DND-41 (cell line): ENCODE data around the gene CD1D.

ENCODE experiments used
- ATAC-seq: fragments of 200-7000 bp; cut with Tn5 transposase; 3 replicates; pipeline ENCODE4 v1.9.1; 2021; ENCODE audit warnings: low read depth; ENCODE audit not compliant: insufficient read depth
- DNase-seq: peaks from one replicate; pipeline ENCODE4 v3.0.0-alpha.2; 2020
- H2AFZ ChIP-seq: 2 replicates; pipeline ENCODE4 v1.6.0; 2012; ENCODE audit warnings: low read depth, low read length
- H3K27ac ChIP-seq: 2 replicates; pipeline ENCODE4 v1.5.1; 2012; ENCODE audit warnings: low read length, inconsistent platforms
- H3K27me3 ChIP-seq: fragments of 200-600 bp; sonication (generic); 2 replicates; pipeline ENCODE4 v1.6.0; 2012; ENCODE audit warnings: low read length, mild to moderate bottlenecking, inconsistent platforms; ENCODE audit not compliant: insufficient read depth, poor library complexity
- H3K36me3 ChIP-seq: 2 replicates; pipeline ENCODE4 v1.5.1; 2012; ENCODE audit warnings: low read length, inconsistent platforms; ENCODE audit not compliant: insufficient read depth
- H3K4me1 ChIP-seq: 2 replicates; pipeline ENCODE4 v1.5.1; 2012; ENCODE audit warnings: mild to moderate bottlenecking, low read length; ENCODE audit not compliant: insufficient read depth
- H3K4me2 ChIP-seq: 2 replicates; pipeline ENCODE4 v1.6.0; 2012; ENCODE audit warnings: mild to moderate bottlenecking, moderate library complexity, low read length, inconsistent platforms; ENCODE audit not compliant: insufficient read depth
- H3K4me3 ChIP-seq, 2 experiments: fragments of 200-600 bp in 1 of 2; shearing (Covaris generic) in 1 of 2; 2 replicates each; pipeline ENCODE4 v1.5.1; 2012 to 2016; ENCODE audit warnings: inconsistent platforms in 2 of 2, low read length in 2 of 2, mild to moderate bottlenecking in 2 of 2, low read depth in 1 of 2, moderate library complexity in 1 of 2
- H3K79me2 ChIP-seq: 2 replicates; pipeline ENCODE4 v1.6.0; 2012; ENCODE audit warnings: low read length, inconsistent platforms; ENCODE audit not compliant: insufficient read depth
- H3K9ac ChIP-seq: 2 replicates; pipeline ENCODE4 v1.6.0; 2012; ENCODE audit warnings: low read depth, mild to moderate bottlenecking, inconsistent platforms, low read length, moderate library complexity
- H3K9me3 ChIP-seq: 2 replicates; pipeline ENCODE4 v1.5.1; 2012; ENCODE audit warnings: low read length, moderate library complexity, mild to moderate bottlenecking, inconsistent platforms; ENCODE audit not compliant: insufficient read depth, severe bottlenecking
- H4K20me1 ChIP-seq: 2 replicates; pipeline ENCODE4 v1.6.0; 2012; ENCODE audit warnings: low read length; ENCODE audit not compliant: insufficient read depth
- EZH2 ChIP-seq: IDR thresholded peaks from 3 replicates; pipeline ENCODE4 v1.6.1; 2012; ENCODE audit warnings: borderline replicate concordance, low read depth, mild to moderate bottlenecking, moderate library complexity, low read length, inconsistent platforms; ENCODE audit not compliant: severe bottlenecking
- TF ChIP-seq, protein P1 (sequence below): IDR thresholded peaks from 2 replicates; pipeline ENCODE4 v1.5.1; 2012; ENCODE audit warnings: borderline replicate concordance, low read length, moderate library complexity, mild to moderate bottlenecking; ENCODE audit not compliant: poor library complexity, severe bottlenecking; ENCODE audit errors: extremely low read depth

The CD1D gene

DNA sequence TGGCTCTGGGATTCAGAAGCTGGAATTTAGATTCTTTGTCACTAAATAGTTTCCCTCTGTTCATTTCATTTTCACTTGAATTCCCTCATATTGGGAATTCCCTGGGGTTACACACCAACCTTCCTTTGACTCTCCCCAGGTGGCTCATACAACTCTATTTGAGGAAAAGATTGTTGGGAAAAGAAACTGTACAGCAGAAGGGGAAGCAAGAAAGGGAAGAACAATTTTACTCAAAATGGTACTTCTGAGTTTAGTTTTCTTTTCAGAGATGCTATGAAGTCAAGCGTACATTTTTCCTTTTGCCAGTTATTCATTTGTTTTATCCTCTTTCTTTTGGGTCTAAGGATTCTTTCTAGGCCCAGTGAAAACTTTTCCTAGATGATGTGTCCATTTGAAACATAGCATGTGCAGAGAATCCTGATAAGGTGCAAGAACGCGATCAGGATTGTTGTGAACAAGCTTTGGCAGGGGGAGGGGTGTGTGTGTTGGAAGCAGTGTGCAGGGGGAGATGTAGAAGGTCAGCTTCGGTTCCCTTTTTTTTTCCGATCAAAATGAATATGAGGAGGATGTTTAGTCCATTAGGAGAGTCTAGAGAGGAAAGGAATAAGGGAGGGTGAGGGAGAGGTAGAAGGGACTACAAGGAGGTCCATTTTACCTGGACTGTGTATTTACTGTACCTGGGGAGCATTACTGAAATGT, 26.8 kb upstream of the CD1D start:
- no peaks in the 10 kb centered on the region for H3K27me3 ChIP-seq
- no peaks in the 10 kb centered on the region for H3K36me3 ChIP-seq
- no peak overlapping the region for H2AFZ ChIP-seq
- H3K4me3 ChIP-seq, result no peak overlapping the region
- H3K4me1 ChIP-seq, result no peaks in the 10 kb centered on the region
- TF ChIP-seq EZH2, result no peak
- TF ChIP-seq, protein P1, sequence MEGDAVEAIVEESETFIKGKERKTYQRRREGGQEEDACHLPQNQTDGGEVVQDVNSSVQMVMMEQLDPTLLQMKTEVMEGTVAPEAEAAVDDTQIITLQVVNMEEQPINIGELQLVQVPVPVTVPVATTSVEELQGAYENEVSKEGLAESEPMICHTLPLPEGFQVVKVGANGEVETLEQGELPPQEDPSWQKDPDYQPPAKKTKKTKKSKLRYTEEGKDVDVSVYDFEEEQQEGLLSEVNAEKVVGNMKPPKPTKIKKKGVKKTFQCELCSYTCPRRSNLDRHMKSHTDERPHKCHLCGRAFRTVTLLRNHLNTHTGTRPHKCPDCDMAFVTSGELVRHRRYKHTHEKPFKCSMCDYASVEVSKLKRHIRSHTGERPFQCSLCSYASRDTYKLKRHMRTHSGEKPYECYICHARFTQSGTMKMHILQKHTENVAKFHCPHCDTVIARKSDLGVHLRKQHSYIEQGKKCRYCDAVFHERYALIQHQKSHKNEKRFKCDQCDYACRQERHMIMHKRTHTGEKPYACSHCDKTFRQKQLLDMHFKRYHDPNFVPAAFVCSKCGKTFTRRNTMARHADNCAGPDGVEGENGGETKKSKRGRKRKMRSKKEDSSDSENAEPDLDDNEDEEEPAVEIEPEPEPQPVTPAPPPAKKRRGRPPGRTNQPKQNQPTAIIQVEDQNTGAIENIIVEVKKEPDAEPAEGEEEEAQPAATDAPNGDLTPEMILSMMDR, result no peak
- ATAC-seq (no peak), DNase-seq (no peak)
- no peaks in the 10 kb centered on the region for H4K20me1 ChIP-seq
- H3K4me2 ChIP-seq, result no peak overlapping the region
- no peak overlapping the region for H3K27ac ChIP-seq
- H3K9me3 ChIP-seq, result no peaks in the 10 kb centered on the region
- H3K79me2 ChIP-seq, result no peaks in the 10 kb centered on the region
- no peak overlapping the region for H3K9ac ChIP-seq

DNA sequence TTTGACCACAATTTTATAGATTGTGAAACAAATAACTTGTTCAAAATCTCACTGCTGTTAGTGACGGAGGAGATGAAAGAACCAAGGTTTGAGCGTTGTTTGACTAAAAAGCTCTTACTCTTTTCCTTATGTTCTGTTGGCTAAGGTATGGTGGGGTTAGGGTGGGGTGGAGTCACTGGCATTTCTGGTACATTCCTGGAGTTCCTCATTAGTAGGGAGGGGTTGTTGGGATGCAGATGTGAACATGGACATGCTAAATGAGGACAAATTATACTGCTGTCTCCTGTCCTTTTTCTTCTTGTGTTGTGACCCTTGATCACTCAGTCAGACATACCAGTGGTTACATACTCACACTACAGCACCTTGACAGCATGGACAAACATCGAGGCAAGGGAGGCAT, 26.2 kb upstream of the CD1D start:
- no peak for TF ChIP-seq EZH2
- TF ChIP-seq, protein P1, result no peak
- Histone ChIP-seq H3K36me3 (no peaks in the 10 kb centered on the region), H4K20me1 (no peaks in the 10 kb centered on the region), H2AFZ (no peak overlapping the region), H3K4me2 (no peak overlapping the region), H3K4me3 (no peak overlapping the region), H3K4me1 (no peaks in the 10 kb centered on the region), H3K79me2 (no peaks in the 10 kb centered on the region), H3K27ac (no peak overlapping the region), H3K9me3 (no peaks in the 10 kb centered on the region), H3K9ac (no peak overlapping the region), H3K27me3 (no peaks in the 10 kb centered on the region)
- DNase-seq (no peak), ATAC-seq (no peak)

DNA sequence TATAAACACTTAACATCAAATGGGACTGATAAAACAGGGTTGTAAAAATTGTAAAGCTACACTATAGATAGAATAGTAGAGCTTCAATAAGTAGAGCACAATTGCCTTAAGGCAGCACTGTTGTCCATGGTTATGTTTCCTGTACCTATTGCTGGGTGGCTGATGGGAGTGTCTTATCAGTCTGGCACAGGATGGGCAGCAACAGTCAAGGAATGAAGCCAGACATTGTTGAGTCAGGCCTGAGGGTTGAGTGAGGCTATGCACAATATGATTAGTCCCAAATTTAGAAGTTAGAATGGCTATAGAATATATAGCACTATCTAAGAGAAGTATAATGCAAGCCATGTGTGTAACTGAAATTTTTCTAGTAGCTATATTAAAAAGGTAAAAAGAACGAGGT, 25.0 kb upstream of the CD1D start:
- Histone ChIP-seq H3K9me3 (no peaks in the 10 kb centered on the region), H3K4me2 (no peak overlapping the region), H2AFZ (no peak overlapping the region), H3K27ac (no peak overlapping the region), H4K20me1 (no peaks in the 10 kb centered on the region), H3K36me3 (no peaks in the 10 kb centered on the region), H3K4me3 (no peak overlapping the region), H3K9ac (no peak overlapping the region), H3K79me2 (no peaks in the 10 kb centered on the region), H3K27me3 (no peaks in the 10 kb centered on the region), H3K4me1 (peaks cover 5% of the 10 kb centered on the region; the same call in 1 of the 2 replicates)
- ATAC-seq, result 0 out of 3 replicates have a peak, but pooled peaks have one; percentile 33
- no peak for TF ChIP-seq EZH2
- TF ChIP-seq, protein P1, result no peak
- DNase-seq, result no peak

DNA sequence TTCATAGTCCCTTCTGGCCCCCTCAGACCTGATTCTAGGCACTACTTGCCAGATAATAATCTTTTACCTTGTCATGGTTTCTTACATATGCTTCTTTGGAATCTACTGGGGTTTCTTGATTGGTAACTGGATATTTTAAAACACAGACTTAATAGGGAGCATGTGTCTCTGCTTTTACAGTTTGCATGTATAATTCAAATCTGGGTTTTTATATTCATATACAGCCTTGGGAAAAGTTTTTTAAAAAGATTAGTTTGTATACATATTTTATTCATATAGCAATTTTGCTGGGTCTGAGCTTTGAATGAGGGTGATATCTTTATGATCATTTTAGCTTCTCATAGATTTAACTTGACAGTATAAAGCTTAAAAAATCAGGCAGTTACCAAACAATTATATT, 21.1 kb upstream of the CD1D start:
- no peak for DNase-seq
- ATAC-seq, result no peak
- Histone ChIP-seq H3K36me3 (no peaks in the 10 kb centered on the region), H3K9ac (no peak overlapping the region), H2AFZ (no peak overlapping the region), H3K79me2 (no peaks in the 10 kb centered on the region), H3K27ac (no peak overlapping the region), H4K20me1 (no peaks in the 10 kb centered on the region), H3K4me1 (peaks cover 5% of the 10 kb centered on the region; the same call in 1 of the 2 replicates), H3K27me3 (no peaks in the 10 kb centered on the region), H3K4me2 (no peak overlapping the region), H3K9me3 (no peaks in the 10 kb centered on the region), H3K4me3 (no peak overlapping the region)
- TF ChIP-seq EZH2, result no peak
- TF ChIP-seq, protein P1, result no peak
